Limb (tissue), 2 donors: ENCODE data around the gene PPIP5K1.
A peak's percentile ranks its signal among the peaks of the same experiment; 100 is the strongest.
"Not testable (repeated sequence)": the region's sequence is repeated elsewhere in the genome, so short reads cannot be mapped to it uniquely, and the experiment has no call there.

Experiments
- DNase-seq, 2 donors: peaks; one replicate each; pipeline ENCODE4 v3.0.0-alpha.2; 2016; ENCODE audit errors: extremely low spot score in 2 of 2

Gene PPIP5K1

GRCh38 chr15:43589778-43590466, at the start of gene PPIP5K1:
Gene PPIP5K1, minus strand, starts transcription at chr15:43590208. Its CDS starts 5,704 bp downstream, at chr15:43584504.
- not testable (repeated sequence) for DNase-seq

GRCh38 chr15:43638464-43639204, 48.6 kb upstream of the PPIP5K1 start:
- DNase-seq = not testable (repeated sequence)

GRCh38 chr15:43626937-43627336, 36.9 kb upstream of the PPIP5K1 start:
- DNase-seq = not testable (repeated sequence)

DNA sequence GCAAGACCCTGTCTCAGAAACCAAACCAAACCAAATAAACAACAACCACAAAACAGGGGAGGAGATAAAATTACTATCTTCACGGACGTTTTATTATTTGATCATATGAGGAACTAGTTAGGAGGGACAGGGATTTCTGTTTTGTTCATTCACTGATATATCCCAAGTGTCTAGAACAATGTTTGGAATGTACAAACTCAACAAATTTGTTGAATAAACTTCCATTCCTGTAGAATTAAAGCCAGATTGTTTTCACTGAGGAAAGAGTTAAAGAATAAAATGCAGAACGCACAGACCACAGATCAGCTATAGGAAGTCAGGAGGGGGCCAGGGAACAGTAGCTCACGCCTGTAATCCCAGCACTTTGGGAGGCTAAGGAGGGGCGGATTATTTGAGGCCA, 35.1 kb upstream of the PPIP5K1 start:
- no peak for DNase-seq

DNA sequence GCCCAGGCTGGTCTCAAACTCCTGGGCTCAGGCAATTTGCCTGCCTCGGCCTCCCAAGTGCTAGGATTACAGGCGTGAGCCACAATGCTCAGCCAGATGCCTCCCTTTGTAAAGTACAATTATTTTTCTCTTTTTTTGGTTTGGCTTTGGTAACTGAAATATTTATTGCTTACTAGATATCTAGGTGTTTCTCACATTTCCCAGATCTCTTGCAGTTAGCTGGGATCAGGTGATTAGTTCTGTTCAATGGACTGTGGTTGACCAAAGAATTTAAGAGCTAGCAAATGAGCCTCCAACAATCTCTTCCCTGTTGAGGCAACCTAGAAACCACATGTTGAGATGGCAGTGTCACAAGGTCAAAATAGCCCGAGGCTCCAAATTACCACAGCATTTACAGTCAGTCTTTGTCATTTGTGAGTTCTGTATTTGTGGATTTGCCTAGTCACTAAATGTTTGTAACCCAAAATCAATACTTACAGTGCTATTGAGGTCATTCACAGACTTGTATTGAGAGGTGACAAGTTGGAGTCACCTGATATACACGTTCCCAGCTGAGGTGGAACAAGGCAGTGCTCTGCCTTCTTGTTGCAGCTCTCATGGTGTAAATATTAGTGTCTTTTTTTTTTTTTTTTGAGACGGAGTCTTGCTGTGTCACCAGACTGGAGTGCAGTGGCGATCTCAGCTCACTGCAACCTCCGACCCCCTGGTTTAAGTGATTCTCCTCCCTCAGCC, 32.2 kb upstream of the PPIP5K1 start:
- not testable (repeated sequence) for DNase-seq

DNA sequence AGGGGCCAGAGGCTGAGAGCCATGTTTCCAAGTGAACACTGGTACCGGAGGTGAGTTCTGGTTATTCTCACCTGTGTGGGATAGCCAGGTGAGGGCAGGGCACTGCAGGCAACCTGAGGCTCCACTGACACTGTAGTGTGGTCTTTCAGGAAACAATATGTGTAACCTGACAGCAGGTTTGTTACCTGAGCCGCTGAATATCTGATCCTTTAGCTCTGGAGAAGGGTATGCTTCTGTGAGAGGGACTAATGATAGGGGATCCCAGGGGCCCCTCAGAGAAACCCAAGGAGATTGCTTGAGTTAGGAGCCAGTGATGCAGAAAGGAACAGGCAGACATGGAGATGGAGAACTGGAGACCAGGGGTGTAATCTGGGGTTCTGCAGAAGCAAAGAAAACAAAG, 28.7 kb upstream of the PPIP5K1 start, which contains the start of gene STRC:
Gene STRC, minus strand, starts transcription at position 101 of the 400 bp plus-strand sequence. Its CDS starts 78 bp downstream, at position 23.
- DNase-seq = not testable (repeated sequence)

GRCh38 chr15:43617750-43618149, 27.7 kb upstream of the PPIP5K1 start:
- DNase-seq = not testable (repeated sequence)

GRCh38 chr15:43602233-43602632, 12.2 kb upstream of the PPIP5K1 start:
- peak in 1 of 2 donors; percentile 25 for DNase-seq

- not testable (repeated sequence) for DNase-seq
These were observed 10.2 kb upstream of the PPIP5K1 start for GRCh38 chr15:43600200-43600599.

DNA sequence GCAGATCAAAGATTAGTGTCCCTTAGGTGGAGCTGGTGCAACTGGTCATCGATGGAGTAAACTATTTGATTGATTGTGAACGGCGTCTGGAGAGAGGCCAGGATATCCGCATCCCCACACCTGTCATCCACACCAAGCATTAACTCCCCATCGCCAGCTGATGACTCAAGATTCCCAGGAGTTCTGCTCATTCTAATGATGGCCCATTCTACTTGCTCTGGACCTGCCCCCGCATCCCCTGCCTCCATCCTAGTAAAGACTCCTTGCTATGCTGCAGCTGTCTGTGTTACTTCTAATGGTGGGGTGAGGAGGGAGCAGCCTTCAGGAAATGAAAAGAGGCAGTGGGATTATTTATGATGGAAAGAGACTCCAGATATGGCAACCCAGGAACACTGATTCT, 9.1 kb upstream of the PPIP5K1 start:
- DNase-seq = not testable (repeated sequence)

GRCh38 chr15:43593328-43594190, 3.6 kb upstream of the PPIP5K1 start, which contains the start of gene CKMT1B:
Gene CKMT1B, plus strand, starts transcription at chr15:43594027. Its CDS starts 192 bp downstream, at chr15:43594219.
- not testable (repeated sequence) for DNase-seq

- not testable (repeated sequence) for DNase-seq
These were observed 2.8 kb upstream of the PPIP5K1 start for GRCh38 chr15:43592841-43593240.

DNA sequence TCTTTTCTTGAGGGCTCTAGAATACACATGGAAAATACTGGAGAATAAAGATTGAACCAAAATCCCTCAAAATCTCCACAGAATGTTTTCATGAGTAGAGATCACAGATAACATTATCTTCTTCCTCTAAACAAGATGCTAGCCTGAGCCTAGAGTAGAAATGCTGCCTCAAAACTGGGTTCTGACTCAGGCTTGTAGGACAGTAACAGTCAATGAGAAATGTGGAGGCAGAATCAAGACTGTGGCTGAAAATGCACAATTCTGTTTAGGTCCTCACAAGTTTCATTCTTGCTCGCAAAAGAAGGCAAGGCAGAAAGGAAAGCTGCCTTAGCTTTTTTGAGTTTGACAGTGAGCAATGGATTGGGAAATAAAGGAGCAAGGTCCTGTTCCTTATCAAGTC, 15.4 kb downstream of the PPIP5K1 start:
- not testable (repeated sequence) for DNase-seq

DNA sequence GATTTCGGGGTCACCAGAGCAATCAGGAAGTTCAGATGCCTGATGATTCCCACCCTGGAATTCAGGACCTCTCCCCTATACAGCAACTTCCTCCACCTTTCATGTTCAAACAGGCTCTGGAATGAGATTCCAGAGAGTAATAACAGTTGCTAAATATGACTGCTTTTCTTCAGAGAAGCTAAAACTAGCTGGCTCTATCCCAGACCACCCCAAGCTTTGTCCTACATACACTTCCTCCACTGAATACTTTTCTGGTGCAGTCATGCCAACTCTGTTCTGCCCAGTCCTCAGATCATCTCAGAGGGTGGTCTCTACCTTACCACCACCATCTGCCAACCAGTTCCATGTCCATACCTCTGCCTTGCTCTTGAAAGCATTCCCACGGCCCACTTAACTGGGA, 23.4 kb downstream of the PPIP5K1 start:
- not testable (repeated sequence) for DNase-seq

DNA sequence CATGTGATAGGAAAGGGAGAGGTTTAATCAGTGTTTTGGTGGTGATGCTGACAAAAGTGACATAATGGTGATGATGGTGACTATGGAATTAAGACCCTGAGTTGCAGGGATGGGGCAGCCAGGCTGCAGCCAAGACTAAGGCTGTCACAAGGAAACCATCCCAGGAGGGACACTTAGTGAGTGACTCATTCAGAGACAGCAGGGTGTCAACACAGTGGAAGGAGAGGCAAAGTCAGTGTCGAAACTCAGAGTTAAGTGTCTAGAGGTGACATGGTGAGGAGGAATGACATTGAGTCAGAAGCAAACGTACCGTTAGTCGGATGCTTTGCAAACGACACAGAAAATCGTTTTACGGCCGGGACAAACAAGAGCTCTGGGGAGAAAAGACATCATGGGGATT, 26.2 kb downstream of the PPIP5K1 start:
- DNase-seq = not testable (repeated sequence)

DNA sequence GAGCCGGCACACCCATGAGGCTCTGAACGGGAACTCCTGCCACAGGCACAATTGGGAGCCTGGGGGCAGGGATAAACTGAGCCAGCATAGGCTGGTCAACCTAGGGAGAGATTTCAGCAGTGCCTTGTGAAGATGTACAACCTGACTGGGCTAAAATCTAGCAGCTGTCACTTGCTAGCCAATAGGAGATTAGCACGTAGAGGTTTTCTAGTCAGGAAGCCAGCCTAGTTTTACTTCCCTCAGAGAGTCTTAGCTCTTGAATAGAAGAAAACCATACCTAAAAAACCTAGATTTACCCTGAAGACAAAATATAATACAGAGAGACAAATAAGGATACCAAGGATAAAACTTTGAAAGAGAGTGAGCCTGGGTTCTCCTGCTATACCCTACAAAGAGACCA, 27.3 kb downstream of the PPIP5K1 start:
- not testable (repeated sequence) for DNase-seq

GRCh38 chr15:43552986-43553385, 37.0 kb downstream of the PPIP5K1 start:
- no peak for DNase-seq

DNA sequence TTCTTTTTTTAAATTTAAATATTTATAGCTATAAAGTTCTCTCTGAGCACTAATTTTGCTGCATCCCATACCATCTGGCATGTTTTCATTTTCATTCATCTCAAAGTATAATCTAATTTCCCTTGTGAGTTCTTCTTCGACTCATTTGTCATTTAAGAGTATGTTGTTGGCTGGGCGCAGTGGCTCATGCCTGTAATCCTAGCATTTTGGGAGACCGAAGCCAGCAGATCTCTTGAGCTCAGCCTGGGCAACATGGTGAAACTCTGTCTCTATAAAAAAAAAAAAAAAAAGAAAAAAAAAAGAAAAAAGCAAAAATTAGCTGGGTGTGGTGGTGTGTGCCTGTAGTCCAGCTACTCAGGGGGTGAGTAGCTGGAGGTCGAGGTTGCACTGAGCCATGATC, 37.8 kb downstream of the PPIP5K1 start:
- DNase-seq = no peak

GRCh38 chr15:43550527-43551363, 39.3 kb downstream of the PPIP5K1 start:
- no peak for DNase-seq

DNA sequence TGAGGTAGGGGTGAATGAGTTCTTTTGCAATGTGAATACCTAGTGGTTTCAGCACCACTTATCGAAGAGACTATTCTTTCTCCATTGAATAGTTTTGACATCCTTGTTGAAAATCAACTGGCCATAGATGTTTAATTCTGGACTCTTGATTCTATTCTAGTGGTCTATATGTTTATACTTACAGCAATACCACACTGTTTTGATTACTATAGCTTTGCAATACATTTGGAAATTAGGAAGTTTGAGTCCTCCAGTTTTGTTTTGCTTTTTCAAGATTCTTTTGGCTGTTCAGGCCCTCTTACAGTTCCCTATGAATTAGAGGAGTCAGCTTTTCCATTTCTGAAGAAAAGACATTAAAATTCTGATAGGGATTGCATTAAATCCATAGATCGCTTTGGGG, 42.5 kb downstream of the PPIP5K1 start:
- no peak for DNase-seq
